DOHH2 (cell line): Measurements from ENCODE around the gene MVB12A.

Experiments used
- H3F3A ChIP-seq: fragments of 200-600 bp; sonication (generic), shearing (Covaris generic); 2 replicates; pipeline ENCODE4 v1.6.0; 2016; ENCODE audit warnings: antibody characterized with exemption, mild to moderate bottlenecking; ENCODE audit not compliant: control insufficient read depth, insufficient read depth
- H3K27ac ChIP-seq: fragments of 200-600 bp; sonication (generic); 2 replicates; pipeline ENCODE4 v1.5.1; 2014; ENCODE audit warnings: low read depth, mild to moderate bottlenecking, low read length, moderate library complexity
- H3K27me3 ChIP-seq: fragments of 200-600 bp; sonication (generic); 2 replicates; pipeline ENCODE4 v1.6.1; 2014; ENCODE audit warnings: mild to moderate bottlenecking, low read length, mixed read lengths; ENCODE audit not compliant: control insufficient read depth
- H3K36me3 ChIP-seq: fragments of 200-600 bp; sonication (generic); 2 replicates; pipeline ENCODE4 v1.6.1; 2014; ENCODE audit warnings: mild to moderate bottlenecking, low read length, moderate library complexity, mixed read lengths; ENCODE audit not compliant: control insufficient read depth
- H3K4me1 ChIP-seq: fragments of 200-600 bp; sonication (generic); 2 replicates; pipeline ENCODE4 v1.6.1; 2014; ENCODE audit warnings: mild to moderate bottlenecking, low read length, mixed read lengths; ENCODE audit not compliant: control insufficient read depth
- H3K4me2 ChIP-seq: fragments of 200-600 bp; sonication (generic); 2 replicates; pipeline ENCODE4 v1.6.0; 2014; ENCODE audit warnings: mild to moderate bottlenecking, low read length, moderate library complexity
- H3K4me3 ChIP-seq: fragments of 200-600 bp; sonication (generic); 2 replicates; pipeline ENCODE4 v1.5.1; 2014; ENCODE audit warnings: mild to moderate bottlenecking, low read length, mixed read lengths
- H3K79me2 ChIP-seq: fragments of 200-600 bp; sonication (generic); 2 replicates; pipeline ENCODE4 v1.6.1; 2014; ENCODE audit warnings: mild to moderate bottlenecking, low read length, mixed read lengths; ENCODE audit not compliant: control insufficient read depth
- H3K9me2 ChIP-seq: fragments of 200-600 bp; sonication (generic); replicated peaks from 2 replicates; pipeline ENCODE4 v1.6.1; 2014; ENCODE audit warnings: mild to moderate bottlenecking, low read length, mixed read lengths; ENCODE audit not compliant: control insufficient read depth
- H3K9me3 ChIP-seq: fragments of 200-600 bp; sonication (generic); 2 replicates; pipeline ENCODE4 v1.6.1; 2014; ENCODE audit warnings: antibody characterized with exemption, low read length, mixed read lengths; ENCODE audit not compliant: control insufficient read depth, insufficient read depth
- H4K20me1 ChIP-seq: fragments of 200-600 bp; sonication (generic); 2 replicates; pipeline ENCODE4 v1.6.0; 2014; ENCODE audit warnings: low read depth, mild to moderate bottlenecking, antibody characterized with exemption, low read length, moderate library complexity; ENCODE audit not compliant: control insufficient read depth, insufficient read depth
- EZH2phosphoT487 ChIP-seq: fragments of 200-600 bp; sonication (generic); IDR thresholded peaks from 2 replicates; pipeline ENCODE4 v1.6.1; 2017; ENCODE audit warnings: borderline replicate concordance, mild to moderate bottlenecking, antibody characterized with exemption, low read length, moderate library complexity, mixed read lengths
- TF ChIP-seq, protein P1 (sequence below): fragments of 200-600 bp; sonication (generic); IDR thresholded peaks from one replicate; pipeline ENCODE4 v1.5.1; 2014; ENCODE audit warnings: antibody characterized with exemption, mild to moderate bottlenecking, low read depth, low read length; ENCODE audit not compliant: poor library complexity, severe bottlenecking

Gene MVB12A

GRCh38 chr19:17419621-17420474 is at the start of gene MVB12A:
TSS of gene MVB12A (plus strand) at chr19:17420047. CDS start at chr19:17420136, 89 bp downstream.
- H3K9me2 ChIP-seq, result no peaks in the 10 kb centered on the region
- no peaks in the 10 kb centered on the region for H3K27me3 ChIP-seq
- TF ChIP-seq, protein P1, sequence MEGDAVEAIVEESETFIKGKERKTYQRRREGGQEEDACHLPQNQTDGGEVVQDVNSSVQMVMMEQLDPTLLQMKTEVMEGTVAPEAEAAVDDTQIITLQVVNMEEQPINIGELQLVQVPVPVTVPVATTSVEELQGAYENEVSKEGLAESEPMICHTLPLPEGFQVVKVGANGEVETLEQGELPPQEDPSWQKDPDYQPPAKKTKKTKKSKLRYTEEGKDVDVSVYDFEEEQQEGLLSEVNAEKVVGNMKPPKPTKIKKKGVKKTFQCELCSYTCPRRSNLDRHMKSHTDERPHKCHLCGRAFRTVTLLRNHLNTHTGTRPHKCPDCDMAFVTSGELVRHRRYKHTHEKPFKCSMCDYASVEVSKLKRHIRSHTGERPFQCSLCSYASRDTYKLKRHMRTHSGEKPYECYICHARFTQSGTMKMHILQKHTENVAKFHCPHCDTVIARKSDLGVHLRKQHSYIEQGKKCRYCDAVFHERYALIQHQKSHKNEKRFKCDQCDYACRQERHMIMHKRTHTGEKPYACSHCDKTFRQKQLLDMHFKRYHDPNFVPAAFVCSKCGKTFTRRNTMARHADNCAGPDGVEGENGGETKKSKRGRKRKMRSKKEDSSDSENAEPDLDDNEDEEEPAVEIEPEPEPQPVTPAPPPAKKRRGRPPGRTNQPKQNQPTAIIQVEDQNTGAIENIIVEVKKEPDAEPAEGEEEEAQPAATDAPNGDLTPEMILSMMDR, result no peak
- no peak for TF ChIP-seq EZH2phosphoT487
- no peaks in the 10 kb centered on the region for H4K20me1 ChIP-seq
- peaks cover 5% of the 10 kb centered on the region; the same call in 1 of the 2 replicates for H3F3A ChIP-seq
- peaks cover 15% of the 10 kb centered on the region for H3K36me3 ChIP-seq
- H3K27ac ChIP-seq, result peak within 1 kb of the TSS; percentile 56
- peak within 1 kb of the TSS; percentile 94 for H3K4me2 ChIP-seq
- H3K9me3 ChIP-seq, result no peaks in the 10 kb centered on the region
- peak within 1 kb of the TSS; percentile 81 for H3K4me3 ChIP-seq
- H3K4me1 ChIP-seq, result peaks cover 29% of the 10 kb centered on the region
- peaks cover 19% of the 10 kb centered on the region for H3K79me2 ChIP-seq

DNA sequence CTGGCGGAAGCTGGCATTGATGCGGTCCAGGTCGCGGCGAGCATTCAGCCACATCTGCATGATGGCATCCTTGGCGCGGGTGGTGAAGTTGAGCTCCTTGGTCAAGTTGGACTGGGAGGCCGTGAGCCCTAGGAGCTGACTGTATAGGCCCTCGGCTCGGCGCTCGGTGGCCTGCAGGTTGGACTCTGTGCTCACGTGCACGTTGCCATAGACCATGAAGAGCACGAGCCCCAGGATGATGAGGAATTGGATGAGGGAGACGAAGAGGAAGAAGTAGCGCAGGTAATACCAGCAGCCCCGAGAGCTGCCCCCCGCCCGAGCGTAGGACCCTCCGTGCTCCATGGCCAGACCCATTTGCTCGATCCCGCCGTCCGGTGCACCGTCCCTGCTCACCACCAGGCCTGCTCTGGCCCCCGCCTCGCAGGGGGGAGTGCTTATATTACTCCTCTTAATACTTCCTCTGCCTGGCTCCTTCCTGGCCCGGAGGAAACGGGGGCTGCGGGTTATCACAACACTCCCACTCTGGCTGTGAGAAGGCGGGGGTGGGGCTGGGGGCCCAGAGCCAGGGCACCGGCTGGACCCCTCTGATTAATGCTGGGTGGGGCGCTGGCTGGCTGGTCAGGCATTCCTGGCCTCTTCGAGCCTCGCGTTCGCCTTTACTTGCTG is 42.8 kb upstream of the MVB12A start, which contains the start of gene PLVAP:
PLVAP (minus strand) TSS at position 408 of the 666 bp plus-strand sequence; CDS start at position 354, 54 bp downstream.
- Histone ChIP-seq H4K20me1 (no peaks in the 10 kb centered on the region), H3K4me2 (no peak within 1 kb of the TSS), H3K27me3 (no peaks in the 10 kb centered on the region), H3K9me2 (no peaks in the 10 kb centered on the region), H3F3A (peaks cover 4% of the 10 kb centered on the region; the same call in 1 of the 2 replicates), H3K9me3 (0 out of 2 replicates have a peak, but pooled peaks cover 4% of the 10 kb centered on the region), H3K36me3 (no peaks in the 10 kb centered on the region), H3K4me1 (peaks cover 51% of the 10 kb centered on the region), H3K4me3 (no peak within 1 kb of the TSS), H3K79me2 (no peaks in the 10 kb centered on the region), H3K27ac (no peak within 1 kb of the TSS)
- TF ChIP-seq, protein P1, result no peak
- no peak for TF ChIP-seq EZH2phosphoT487

- Histone ChIP-seq H3F3A (peaks cover 4% of the 10 kb centered on the region; the same call in 1 of the 2 replicates), H4K20me1 (no peaks in the 10 kb centered on the region), H3K4me1 (peaks cover 54% of the 10 kb centered on the region), H3K36me3 (no peaks in the 10 kb centered on the region), H3K4me3 (no peak overlapping the region), H3K4me2 (no peak overlapping the region), H3K27me3 (no peaks in the 10 kb centered on the region), H3K9me3 (0 out of 2 replicates have a peak, but pooled peaks cover 4% of the 10 kb centered on the region), H3K79me2 (no peaks in the 10 kb centered on the region), H3K27ac (no peak overlapping the region), H3K9me2 (no peaks in the 10 kb centered on the region)
- TF ChIP-seq EZH2phosphoT487, result no peak
- TF ChIP-seq, protein P1, result no peak
Measured at GRCh38 chr19:17378271-17378670, 41.6 kb upstream of the MVB12A start.
